OCI-LY1 (cell line): ENCODE data around the gene AGBL1.

ENCODE experiments used
- H2AFZ ChIP-seq: fragments of 200-600 bp; sonication (generic), shearing (Covaris generic); 2 replicates; pipeline ENCODE4 v1.6.0; 2014; ENCODE audit warnings: antibody characterized with exemption, mild to moderate bottlenecking, low read length
- H3F3A ChIP-seq: fragments of 200-600 bp; sonication (generic), shearing (Covaris generic); 2 replicates; pipeline ENCODE4 v1.6.0; 2014; ENCODE audit warnings: mild to moderate bottlenecking, antibody characterized with exemption, low read length, moderate library complexity; ENCODE audit not compliant: insufficient read depth
- H3K27ac ChIP-seq: fragments of 200-600 bp; sonication (generic); 2 replicates; pipeline ENCODE4 v1.5.1; 2014; ENCODE audit warnings: low read length, mixed run types, mild to moderate bottlenecking, low read depth; ENCODE audit not compliant: poor library complexity, severe bottlenecking
- H3K27me3 ChIP-seq: fragments of 200-600 bp; sonication (generic); 2 replicates; pipeline ENCODE4 v1.6.0; 2014; ENCODE audit warnings: antibody characterized with exemption, mild to moderate bottlenecking, low read length, moderate library complexity; ENCODE audit not compliant: insufficient read depth
- H3K36me3 ChIP-seq: fragments of 200-600 bp; sonication (generic); 2 replicates; pipeline ENCODE4 v1.6.1; 2014; ENCODE audit warnings: mild to moderate bottlenecking, antibody characterized with exemption, low read length, moderate library complexity, mixed read lengths; ENCODE audit not compliant: insufficient read depth
- H3K4me1 ChIP-seq: fragments of 200-600 bp; sonication (generic); 2 replicates; pipeline ENCODE4 v1.5.1; 2014; ENCODE audit warnings: mild to moderate bottlenecking, low read length, moderate library complexity; ENCODE audit not compliant: insufficient read depth, severe bottlenecking
- H3K4me2 ChIP-seq: fragments of 200-600 bp; sonication (generic), shearing (Covaris generic); 2 replicates; pipeline ENCODE4 v1.6.1; 2014; ENCODE audit warnings: low read length
- H3K4me3 ChIP-seq: fragments of 200-600 bp; sonication (generic); 2 replicates; pipeline ENCODE4 v1.5.1; 2014; ENCODE audit warnings: low read length, low read depth, mild to moderate bottlenecking, mixed read lengths; ENCODE audit not compliant: poor library complexity, severe bottlenecking
- H3K79me2 ChIP-seq: fragments of 200-600 bp; shearing (Covaris generic); 2 replicates; pipeline ENCODE4 v1.6.1; 2016; ENCODE audit warnings: mixed run types, low read length, mixed read lengths; ENCODE audit not compliant: insufficient read depth
- H3K9ac ChIP-seq: fragments of 200-600 bp; sonication (generic), shearing (Covaris generic); 2 replicates; pipeline ENCODE4 v1.6.1; 2014; ENCODE audit warnings: mild to moderate bottlenecking, low read length, mixed read lengths
- H3K9me2 ChIP-seq: fragments of 200-600 bp; sonication (generic), shearing (Covaris generic); 2 replicates; pipeline ENCODE4 v1.6.1; 2014; ENCODE audit warnings: low read depth, mild to moderate bottlenecking, low read length, mixed read lengths
- H3K9me3 ChIP-seq: fragments of 200-600 bp; shearing (Covaris generic); 2 replicates; pipeline ENCODE4 v1.6.1; 2014; ENCODE audit warnings: low read length, mixed read lengths
- H4K20me1 ChIP-seq: fragments of 200-600 bp; sonication (generic), shearing (Covaris generic); 2 replicates; pipeline ENCODE4 v1.6.0; 2016; ENCODE audit warnings: mild to moderate bottlenecking, low read length; ENCODE audit not compliant: insufficient read depth
- CTCF ChIP-seq: fragments of 200-600 bp; sonication (generic), shearing (Covaris generic); IDR thresholded peaks from 2 replicates; pipeline ENCODE4 v1.5.1; 2017; ENCODE audit warnings: mild to moderate bottlenecking, antibody characterized with exemption, low read length, moderate library complexity, mixed read lengths
- EZH2 ChIP-seq: fragments of 200-600 bp; sonication (generic), shearing (Covaris generic); IDR thresholded peaks from 2 replicates; pipeline ENCODE4 v1.8.0; 2017; ENCODE audit warnings: borderline replicate concordance, mixed run types, mild to moderate bottlenecking, antibody characterized with exemption, low read length, moderate library complexity, mixed read lengths

The AGBL1 gene

GRCh38 chr15:86082619-86083380, 3.1 kb downstream of the AGBL1 start:
- Histone ChIP-seq H3K9me2 (no peaks in the 10 kb centered on the region), H3F3A (no peaks in the 10 kb centered on the region), H3K9ac (no peak overlapping the region), H3K9me3 (no peaks in the 10 kb centered on the region), H3K4me3 (no peak overlapping the region), H4K20me1 (no peaks in the 10 kb centered on the region), H3K27me3 (peaks cover 5% of the 10 kb centered on the region; the same call in 1 of the 2 replicates), H3K4me2 (no peak overlapping the region), H3K79me2 (no peaks in the 10 kb centered on the region), H3K4me1 (no peaks in the 10 kb centered on the region), H3K36me3 (no peaks in the 10 kb centered on the region), H3K27ac (no peak overlapping the region), H2AFZ (no peak overlapping the region)
- TF ChIP-seq CTCF (no peak), EZH2 (no peak)

GRCh38 chr15:86087808-86088207, 8.1 kb downstream of the AGBL1 start:
- no peaks in the 10 kb centered on the region for H3K9me3 ChIP-seq
- no peak overlapping the region for H2AFZ ChIP-seq
- no peaks in the 10 kb centered on the region for H3K9me2 ChIP-seq
- no peaks in the 10 kb centered on the region for H3F3A ChIP-seq
- H3K4me3 ChIP-seq: no peak overlapping the region
- H3K79me2 ChIP-seq: no peaks in the 10 kb centered on the region
- H3K4me2 ChIP-seq: no peak overlapping the region
- no peaks in the 10 kb centered on the region for H4K20me1 ChIP-seq
- TF ChIP-seq EZH2 (no peak), CTCF (no peak)
- no peaks in the 10 kb centered on the region for H3K36me3 ChIP-seq
- H3K9ac ChIP-seq: no peak overlapping the region
- H3K4me1 ChIP-seq: no peaks in the 10 kb centered on the region
- no peak overlapping the region for H3K27ac ChIP-seq
- no peaks in the 10 kb centered on the region for H3K27me3 ChIP-seq

DNA sequence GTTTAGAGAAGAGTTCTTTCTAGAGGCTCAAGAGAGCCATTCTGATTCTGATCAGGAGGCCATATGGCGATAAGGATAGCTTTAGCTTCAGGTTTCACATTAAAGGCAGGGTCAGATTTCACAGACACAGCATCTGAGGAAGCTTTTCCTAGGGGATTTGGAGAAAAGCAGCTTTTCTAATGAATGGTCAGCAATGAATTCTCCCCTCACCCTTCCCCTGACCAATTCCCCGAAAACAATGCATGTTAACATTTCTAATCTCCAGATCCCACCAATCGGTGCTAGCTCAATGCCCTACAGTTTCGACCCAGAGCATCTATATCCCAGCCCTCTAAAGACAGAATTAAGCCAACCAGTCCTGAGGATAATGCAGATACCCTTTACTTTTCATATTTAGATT, 9.8 kb downstream of the AGBL1 start:
- H3K4me1 ChIP-seq: no peaks in the 10 kb centered on the region
- H4K20me1 ChIP-seq: no peaks in the 10 kb centered on the region
- H3K79me2 ChIP-seq: no peaks in the 10 kb centered on the region
- no peak overlapping the region for H3K4me2 ChIP-seq
- H3K4me3 ChIP-seq: no peak overlapping the region
- no peaks in the 10 kb centered on the region for H3K36me3 ChIP-seq
- H2AFZ ChIP-seq: no peak overlapping the region
- TF ChIP-seq EZH2 (no peak), CTCF (no peak)
- H3K27me3 ChIP-seq: no peaks in the 10 kb centered on the region
- H3F3A ChIP-seq: no peaks in the 10 kb centered on the region
- no peaks in the 10 kb centered on the region for H3K9me3 ChIP-seq
- no peak overlapping the region for H3K9ac ChIP-seq
- H3K27ac ChIP-seq: no peak overlapping the region
- no peaks in the 10 kb centered on the region for H3K9me2 ChIP-seq
